MM.1S (cell line): ENCODE results near the gene ECT2L.

ENCODE experiments used
- CTCF ChIP-seq: fragments of 300-600 bp; sonication (generic); IDR thresholded peaks from 2 replicates; pipeline ENCODE4 v1.5.1; 2016; ENCODE audit warnings: antibody characterized with exemption, low read length, mixed read lengths
- EZH2 ChIP-seq: fragments of 300-600 bp; sonication (generic); optimal IDR thresholded peaks from 2 replicates; pipeline ENCODE3; 2017; ENCODE audit warnings: low read depth, mild to moderate bottlenecking, antibody characterized with exemption, low read length, mixed read lengths
- EZH2phosphoT487 ChIP-seq: fragments of 300-600 bp; sonication (generic); IDR thresholded peaks from 2 replicates; pipeline ENCODE4 v1.6.1; 2018; ENCODE audit warnings: antibody characterized with exemption, low read length

GRCh38 chr6:138912308-138912707 lies 116.4 kb downstream of the ECT2L start:
- no peak for TF ChIP-seq CTCF
- TF ChIP-seq EZH2: no peak
- no peak for TF ChIP-seq EZH2phosphoT487
